Stimulated activated CD4-positive, alpha-beta T cell treated with anti-CD3 and anti-CD28 coated beads, Interleukin-4, amount 100 ng/mL, for 24 hours (primary cell): Measurements from ENCODE around the gene PTPRD.

ENCODE experiments used
- DNase-seq: peaks from one replicate; pipeline ENCODE4 v3.0.0-alpha.2; 2020

PTPRD gene

DNA sequence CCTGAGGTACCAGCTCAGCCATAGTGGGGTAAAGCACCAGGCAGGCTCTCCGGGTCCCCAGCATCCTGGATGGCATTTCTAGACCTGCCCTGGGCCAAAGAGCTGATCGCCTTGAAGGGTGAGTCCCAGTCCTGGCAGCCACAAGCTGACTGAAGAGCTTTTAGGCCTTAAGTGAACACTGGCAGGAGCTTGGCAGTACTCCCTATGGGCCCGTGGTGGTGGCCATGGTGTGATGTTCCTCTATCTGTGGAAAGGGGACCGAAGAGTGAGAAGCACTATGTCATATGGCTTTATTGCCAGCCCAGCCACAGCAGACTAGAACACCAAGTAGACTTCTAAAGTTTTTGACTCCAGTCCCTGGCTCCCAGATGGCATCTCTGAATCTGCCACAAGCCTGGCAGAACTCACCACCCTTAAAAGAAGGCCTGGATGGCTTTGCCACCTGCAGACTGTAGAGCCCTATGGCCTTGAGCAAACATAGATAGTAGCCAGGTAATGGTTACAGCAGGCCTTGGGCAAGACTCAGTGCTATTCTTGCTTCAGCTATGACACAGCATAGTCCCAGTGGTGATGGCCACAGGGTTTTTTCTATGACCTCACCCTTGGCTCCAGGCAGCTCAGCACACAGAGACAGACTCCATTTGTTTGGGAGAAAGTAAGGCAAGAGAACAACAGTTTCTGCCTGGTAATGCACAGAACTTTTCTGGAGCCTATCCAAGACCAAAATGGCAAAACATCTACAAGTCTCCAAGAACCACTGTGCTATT lies 2011.7 kb downstream of the PTPRD start:
- DNase-seq: no peak

DNA sequence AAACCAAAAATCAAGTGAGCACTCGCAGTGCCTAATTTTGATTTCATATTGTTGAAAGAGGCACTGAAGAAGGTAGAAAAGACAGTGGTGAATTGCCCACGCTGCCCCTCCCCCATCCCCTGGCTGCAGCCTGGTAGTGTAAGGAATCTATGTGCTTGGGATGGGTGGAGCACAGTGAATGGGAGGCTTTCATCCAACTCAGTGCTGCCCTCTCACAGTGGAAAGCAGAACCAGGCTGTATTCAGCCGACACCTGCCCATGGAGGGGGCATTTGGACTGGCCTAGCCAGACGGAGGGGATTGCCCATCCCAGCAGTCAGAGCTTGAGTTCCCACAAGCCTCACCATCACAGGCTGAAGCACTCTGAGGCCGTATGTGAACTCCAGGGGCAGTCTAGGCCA lies 2012.9 kb downstream of the PTPRD start:
- no peak for DNase-seq

DNA sequence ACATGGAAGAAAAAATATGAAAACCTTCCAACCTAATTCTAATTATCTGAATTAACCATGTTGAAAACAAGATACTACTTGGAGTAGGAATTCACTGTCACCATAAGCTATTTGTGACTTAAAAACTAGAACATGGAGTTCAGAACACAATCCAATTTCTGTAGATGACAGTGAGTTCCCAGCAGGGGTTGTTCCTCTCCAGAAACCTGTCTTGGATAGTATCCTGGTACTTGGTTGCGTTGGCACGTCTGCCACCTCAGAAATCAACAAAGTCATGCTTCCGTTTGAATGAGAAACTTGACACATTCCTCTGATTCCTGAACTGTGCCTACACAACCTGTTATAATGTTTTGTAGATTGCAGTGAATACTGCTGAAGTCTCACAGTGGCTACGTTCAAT lies 2023.3 kb downstream of the PTPRD start:
- no peak for DNase-seq

DNA sequence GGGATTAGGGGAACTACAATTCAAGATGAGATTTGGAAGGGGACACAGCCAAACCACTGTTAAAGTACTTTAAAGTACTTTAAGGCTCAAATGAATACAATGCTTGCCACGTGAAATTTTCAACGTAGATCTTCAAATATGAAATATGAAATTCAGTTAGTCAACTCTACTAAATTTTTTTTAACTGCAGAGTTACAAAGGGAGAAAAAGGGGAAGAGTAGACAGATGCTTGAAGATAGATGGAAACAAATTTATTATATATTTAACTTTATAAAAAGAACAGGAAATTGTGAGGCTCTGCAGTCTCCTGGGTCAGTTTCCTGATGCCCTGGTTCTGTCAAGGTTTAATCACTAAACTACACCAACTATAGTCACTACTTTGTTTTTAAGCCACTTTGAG lies 2027.8 kb downstream of the PTPRD start:
- no peak for DNase-seq

DNA sequence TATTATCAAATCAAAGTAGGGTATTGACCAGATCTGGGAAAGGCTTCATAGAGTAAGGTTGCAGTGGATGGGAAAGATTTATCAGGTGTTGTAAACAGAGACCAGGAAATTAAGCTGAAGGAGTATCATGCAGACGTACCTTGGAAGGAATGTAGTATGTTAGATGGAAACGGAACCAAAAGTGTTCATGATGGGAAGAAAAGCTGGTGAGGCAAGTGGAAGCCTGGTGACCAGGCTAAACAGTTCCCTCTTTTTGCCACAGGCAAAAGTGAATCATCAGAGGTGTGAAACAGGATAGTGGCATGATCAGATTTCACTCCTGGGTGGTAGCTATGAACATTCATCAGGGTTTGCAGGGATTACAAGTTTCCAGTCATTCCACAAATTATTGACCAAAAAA lies 2033.1 kb downstream of the PTPRD start:
- DNase-seq: no peak

DNA sequence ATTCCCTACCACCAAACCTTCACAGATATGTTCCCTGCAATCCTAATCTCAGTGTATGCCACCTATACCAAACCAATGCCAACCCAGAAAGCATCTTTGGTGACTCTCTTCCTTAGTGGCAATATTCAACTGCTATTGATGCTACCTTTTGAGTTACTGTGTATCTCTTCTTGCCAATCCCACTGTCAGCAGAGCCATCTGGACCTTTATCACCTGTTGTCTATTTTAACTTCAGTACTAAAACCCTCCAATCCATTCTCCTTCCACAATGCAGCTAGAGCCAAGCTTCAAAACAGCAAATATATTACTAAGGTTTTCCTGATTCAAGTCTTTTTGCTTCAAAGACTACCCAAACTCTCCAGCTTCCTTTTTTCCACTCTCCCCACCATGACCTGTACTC lies 2036.1 kb downstream of the PTPRD start:
- DNase-seq: no peak

DNA sequence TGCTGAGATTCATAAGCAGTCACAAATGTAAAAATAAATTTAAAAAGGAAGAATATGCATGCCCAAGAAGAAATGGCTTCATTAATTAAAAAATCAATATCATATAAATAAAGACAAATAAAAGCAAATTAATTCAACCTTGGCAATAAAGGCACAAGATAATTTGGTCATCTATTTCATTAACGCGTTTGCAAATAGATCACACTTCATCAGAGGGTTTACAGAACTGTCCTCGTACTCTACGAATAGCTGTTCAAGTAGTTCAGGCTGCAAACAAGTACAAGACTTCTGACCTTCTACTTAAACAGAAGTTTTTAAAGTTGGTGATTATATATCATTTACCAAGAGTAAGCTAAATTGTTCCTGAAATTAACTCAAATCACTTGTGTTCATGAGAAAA lies 2038.0 kb downstream of the PTPRD start:
- no peak for DNase-seq

DNA sequence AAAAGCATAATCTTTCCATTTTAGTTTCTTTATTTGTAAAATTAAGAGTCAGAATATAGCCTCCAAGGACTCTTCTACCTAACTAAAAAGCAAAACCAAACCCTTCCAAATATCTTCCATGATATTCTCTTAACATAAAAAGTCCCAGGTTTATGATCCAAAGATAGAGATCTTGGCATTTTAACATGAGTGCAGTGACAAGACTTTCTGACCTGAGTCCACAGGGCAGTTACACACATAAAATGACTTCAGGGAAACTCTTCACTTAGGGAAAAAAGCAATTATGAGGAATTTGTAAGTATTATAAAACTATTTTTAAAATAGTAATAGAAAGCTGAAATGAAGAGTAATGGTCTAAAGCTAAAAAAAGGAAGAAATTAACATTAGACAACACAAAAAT lies 2040.6 kb downstream of the PTPRD start:
- no peak for DNase-seq

DNA sequence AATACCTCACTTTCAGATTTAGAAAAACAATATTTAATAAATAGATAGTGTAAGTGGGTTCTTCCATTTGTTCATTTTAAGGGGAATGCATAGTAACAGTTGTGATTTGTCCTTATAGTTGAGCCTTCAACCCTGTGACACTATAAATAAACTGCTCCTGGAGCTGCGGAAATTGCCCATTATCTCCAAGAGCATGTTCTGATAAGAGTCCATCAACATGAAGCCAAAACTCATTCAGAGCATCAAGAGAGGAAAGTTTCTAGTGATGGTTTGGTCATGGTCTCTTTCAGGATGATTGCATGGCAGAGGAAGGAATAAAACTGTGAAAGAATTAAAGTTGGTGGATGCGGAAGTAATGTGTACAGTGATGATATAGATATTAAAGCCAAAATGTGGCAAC lies 2041.2 kb downstream of the PTPRD start:
- no peak for DNase-seq

DNA sequence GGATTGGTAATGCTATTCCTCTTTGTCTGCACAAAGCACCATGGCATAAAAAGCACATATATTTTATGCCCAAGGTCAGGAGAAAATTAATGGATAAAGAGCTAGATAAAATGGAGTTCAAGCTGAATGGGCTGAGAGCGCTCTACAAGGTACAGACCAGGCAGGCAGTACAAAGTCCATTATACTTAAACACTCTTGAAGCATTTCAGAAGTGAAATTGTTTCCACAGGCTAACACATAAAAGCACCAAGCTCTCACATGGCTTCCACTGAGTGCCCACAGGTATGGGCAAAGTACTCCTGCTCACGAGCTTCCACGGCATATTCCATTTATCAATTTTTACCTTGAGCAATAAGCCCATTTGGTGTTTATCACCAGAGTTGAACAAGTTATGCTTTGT lies 2042.0 kb downstream of the PTPRD start:
- DNase-seq: no peak

DNA sequence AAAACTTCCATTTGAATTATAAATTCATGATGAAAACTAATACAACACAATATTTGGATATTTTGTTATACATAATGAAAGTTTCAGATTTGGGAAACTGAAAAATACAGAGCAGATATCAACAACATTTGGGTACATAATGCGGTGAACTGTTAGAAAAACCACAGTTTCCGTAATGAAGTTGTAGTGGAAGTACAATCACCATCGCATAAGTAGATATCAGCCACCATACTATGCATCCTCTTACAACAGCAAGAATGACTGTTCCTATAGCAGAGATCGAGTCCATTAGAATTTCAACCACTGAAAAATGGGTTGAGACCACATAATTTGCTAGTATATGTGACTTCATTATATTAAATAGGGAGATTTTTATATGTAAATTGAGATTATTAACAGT lies 2043.0 kb downstream of the PTPRD start:
- no peak for DNase-seq

DNA sequence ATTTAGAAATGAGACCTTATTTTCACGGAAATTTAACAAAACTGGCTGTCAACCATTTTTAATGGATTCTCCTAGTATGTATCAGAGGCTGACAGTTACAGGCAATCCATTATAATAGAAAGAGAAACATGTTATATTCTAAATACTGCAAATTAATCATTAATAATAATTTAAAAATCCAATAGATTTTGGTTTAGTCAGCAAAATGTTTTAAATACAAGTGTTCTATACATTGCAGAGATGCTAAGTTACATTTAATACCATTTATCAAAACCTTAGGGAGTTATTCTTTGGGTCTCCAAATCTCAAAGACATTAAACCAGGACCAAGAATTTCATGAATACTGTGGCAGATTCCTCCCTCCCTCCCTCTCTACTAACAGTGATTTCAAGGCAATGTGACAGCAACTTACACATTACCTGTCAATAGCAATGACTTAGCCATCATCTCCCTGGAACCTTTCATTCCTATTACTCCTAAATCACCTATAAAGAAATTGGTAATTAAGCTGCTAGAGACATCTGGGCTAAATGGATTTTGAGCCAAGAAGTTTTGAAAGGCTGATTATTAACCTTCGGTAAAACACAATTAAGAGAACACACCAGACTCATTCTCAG lies 2044.7 kb downstream of the PTPRD start:
- no peak for DNase-seq

DNA sequence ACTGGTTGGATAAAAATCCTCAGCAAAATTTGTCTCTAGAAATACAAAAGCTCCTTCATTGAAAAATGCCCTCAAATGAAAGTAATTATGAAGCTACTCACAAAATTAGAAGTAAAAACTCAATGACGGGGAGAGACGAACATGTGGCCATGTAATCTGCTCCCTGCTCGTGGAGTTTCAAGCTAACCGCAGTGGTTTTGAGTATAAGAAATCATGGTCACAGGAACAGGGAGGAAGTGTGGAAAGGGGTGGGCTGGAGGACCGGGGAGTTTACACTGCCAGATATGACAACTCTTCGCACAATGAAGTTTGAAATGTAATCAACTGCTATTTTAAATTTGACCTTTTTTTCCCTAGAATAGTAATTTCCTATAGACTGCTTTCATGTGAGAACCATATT lies 2047.8 kb downstream of the PTPRD start:
- DNase-seq: no peak

DNA sequence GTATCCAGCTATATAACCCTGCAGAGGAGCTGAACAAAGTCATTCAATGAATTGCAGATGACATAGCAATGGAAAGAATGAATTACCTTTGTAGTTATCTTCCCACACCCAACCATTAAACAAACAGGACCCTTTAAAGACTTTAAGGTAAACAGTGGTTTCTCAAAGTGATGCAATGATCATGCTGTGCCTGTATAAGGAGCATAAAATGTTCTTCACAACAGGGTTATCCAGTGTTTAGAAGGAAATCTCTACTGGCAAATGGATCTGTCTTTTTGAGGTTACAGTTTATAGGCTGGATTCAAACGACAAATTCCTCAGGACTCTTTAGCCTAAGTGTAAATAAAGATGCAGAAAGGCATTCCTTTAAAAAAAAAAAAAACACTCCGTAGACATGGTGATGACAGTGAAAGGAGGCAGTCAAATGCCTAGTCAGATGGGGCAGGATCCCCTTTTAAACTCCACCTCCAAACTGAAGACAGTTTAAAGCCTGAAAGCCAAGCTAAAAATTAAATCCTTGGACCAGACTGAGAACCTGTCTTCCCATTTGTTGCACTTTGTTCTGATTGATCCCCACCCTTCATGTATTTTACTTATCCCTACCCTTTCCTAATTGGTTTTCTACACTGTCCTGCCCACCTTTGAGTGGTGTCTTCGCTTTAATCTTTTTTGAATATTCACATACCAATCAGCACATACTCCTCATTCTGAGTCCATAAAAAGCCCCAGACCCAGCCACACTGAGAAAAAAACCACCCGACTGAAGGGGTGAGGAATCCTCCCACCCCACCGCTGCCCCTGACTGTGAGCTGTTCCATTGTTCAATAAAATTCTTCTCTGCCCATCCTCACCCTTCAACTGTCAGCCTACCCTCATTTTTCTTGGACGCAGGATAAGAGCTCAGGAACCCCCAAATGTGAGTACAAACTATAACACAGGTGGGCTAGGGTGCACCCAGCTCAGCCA lies 2052.0 kb downstream of the PTPRD start:
- no peak for DNase-seq

DNA sequence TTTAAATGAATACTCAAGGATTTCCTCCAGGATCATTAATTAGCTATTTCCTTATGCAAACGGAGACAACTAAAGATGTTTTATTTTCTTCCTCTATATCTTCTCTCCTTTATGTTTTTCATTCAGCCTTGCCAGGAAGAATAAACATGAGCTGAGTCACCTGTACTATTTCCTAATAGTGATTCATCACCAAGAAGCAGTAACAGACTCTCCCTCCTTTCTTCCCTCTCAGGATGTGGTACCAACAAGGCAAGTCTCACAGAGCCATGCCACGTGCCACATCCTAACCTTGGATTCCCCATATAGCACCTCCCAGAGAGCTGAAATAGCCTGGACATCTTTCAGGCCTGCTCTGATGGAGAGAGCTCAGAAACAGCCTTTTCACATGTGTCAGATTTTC lies 2054.6 kb downstream of the PTPRD start:
- DNase-seq: no peak

DNA sequence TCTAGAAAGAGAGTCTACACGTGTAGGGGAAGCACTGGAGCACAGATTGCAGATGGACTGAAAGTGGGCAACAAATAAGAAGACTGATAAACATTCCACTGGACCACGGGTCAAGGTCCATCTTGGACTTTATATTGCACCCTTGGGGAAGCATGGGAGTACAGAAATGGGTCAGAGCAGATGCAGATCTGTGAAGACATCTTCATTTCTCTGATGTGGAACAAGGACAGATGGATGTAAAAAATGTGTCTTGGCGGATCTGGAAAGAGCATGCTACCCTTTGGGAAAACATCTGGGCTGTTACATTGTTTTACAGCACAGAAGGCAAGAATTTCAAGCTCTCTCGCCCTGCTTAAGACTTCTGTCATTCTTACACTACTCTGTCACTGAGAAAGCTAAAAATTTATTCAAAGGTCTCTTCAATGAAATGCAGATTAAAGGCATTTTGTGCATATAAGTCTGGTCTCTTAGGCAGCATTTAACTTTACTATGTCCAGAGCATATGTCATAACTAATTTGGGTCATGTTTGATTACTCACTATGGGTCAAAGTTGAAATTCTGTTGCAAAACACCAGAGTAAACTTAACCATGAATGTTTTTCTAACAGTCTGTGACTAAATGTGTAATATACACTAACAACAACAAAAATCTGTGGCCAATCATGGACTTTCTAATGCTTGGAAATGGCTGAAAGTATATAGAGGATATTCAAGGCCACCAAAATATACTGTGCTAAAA lies 2056.9 kb downstream of the PTPRD start:
- no peak for DNase-seq

DNA sequence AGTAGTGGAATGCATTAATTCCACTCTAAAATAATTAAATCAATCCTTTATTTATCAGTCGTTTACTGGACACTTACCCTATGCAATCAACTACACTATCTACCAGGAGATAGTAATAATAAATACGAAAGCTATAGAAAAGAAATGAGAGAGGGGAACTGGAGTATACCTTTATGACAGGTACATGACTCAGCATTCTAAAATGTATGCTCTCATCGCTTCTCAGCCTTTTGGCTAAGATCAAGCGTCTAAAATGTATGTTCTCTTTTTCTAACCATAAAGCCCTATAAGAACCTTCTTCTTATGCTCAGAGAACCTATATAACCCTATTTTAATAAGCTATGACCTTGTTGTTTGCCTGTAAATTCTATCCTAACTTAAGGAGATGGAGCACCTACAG lies 2059.4 kb downstream of the PTPRD start:
- no peak for DNase-seq

DNA sequence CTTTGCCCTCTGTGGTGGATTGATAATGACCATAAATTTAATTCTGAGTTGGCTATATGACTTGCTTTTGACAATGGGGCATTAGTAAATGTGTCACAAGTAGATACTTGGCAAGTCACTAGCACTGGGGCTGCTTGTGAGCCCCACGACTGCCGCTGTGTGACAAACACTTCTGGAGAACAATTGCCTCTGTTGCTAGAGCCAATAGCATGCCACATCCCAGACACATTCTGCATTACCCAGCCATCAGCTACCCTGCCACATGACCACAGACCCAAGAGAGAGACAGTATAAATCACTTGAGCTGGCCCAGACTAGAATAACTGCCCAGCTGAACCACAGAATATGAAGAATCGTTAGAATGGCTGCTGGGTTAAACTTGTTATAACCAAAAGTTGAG lies 2060.1 kb downstream of the PTPRD start:
- no peak for DNase-seq

DNA sequence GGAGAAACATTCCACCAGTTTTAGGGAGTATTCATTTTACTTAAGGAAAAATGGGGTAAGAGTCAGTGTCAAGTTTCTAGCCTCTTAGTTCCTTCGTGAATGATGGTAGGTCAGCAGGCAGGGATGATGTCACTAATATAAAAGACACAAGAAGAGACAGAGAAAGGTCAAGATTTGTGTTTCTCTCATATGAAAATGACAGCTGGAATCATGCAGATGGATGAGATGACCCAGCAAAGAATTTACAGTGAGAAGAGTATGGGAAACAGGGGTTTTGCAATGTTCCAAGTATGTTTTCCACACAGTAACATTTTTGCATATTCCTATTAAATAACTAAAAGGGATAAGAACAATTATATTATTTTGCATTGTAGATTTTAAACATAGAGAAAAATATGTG lies 2063.6 kb downstream of the PTPRD start:
- DNase-seq: no peak

DNA sequence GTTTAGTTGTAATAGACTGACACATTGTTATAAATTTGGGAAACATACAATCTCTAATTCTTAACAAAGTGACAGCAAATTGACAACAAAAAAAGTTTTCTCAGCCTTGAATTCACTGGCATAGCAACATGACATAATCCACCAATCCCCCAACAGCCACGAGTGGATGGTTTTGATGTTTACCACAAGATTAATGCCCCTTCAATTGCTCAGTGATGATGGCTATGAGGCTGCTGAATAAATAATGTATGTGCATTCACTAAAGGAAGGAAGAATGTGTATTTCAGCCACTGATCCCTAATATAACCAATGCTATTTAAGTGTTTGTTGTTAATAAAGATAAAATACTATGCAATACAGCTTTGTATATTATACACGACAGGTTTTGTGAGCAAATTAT lies 2069.6 kb downstream of the PTPRD start:
- DNase-seq: no peak

DNA sequence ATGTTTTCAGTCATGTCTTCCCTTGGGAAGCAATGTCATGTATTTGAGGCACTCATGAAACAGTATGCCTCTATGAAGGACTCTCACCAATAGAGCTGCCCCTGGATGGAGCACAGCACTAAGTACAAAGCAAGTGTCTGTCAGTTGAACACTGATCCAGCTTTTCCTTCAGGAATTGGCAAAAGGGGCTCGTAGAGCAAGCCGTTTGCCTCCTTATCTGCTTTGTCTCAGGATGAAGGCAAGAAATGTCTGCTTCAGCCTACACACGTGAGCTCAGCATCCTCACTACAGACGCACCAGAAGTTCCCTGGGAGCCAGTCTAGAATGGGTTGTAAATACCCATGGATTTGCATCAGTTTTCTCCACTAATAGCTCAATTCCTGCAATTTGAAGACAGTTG lies 2070.3 kb downstream of the PTPRD start:
- DNase-seq: no peak

DNA sequence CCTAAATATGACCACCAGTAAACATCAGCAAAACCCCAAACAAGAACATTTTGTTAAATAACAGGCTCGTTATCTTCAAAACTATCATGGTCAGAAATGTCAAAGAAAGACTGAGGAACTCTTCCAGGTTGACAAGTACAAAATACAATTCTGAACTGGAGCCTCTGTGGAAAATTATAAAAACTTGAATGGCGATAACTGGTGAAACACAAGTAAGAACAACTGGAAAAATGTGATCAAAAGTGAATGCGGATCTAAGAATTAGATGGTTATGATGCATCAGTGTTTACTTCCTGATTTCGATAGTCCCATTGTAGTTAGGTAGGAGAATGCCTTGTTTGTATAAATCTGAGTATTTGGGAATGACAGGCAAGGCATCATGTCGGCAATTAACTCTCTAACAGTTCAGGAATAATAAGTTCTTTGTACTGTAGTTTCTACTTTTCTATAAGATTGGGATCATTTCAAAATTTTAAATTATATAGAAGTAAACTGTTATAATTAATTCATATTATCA lies 2073.1 kb downstream of the PTPRD start:
- no peak for DNase-seq

DNA sequence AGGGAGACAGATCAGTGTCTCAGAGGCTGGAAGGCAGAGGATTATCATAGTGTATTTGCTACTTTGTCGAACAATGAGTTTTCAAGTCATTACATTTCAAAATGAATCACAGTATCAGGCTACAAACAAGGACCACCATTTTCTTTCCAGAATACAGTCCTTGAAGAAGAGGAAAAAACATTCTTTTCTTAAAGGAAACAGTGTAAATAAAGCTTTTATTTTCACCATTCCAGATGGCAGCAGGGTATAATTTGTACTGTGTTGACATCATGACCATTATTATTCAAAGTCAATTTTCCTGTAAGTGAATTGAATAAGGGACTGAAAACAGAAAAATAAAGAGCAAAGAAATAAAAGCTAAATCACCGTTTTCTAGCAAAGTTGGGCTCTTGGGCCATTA lies 2076.0 kb downstream of the PTPRD start:
- no peak for DNase-seq
